Stimulated activated CD8-positive, alpha-beta memory T cell treated with anti-CD3 and anti-CD28 coated beads, Interleukin-15, amount 100 ng/mL, for 4 hours (primary cell): ENCODE data around the gene PCDHGA4.
"Not testable (repeated sequence)": the region's sequence is repeated elsewhere in the genome, so short reads cannot be mapped to it uniquely, and the experiment has no call there.

ENCODE experiments used
- DNase-seq, 2 donors: peaks; one replicate each; pipeline ENCODE4 v3.0.0-alpha.2; 2020; ENCODE audit warnings: low read depth in 2 of 2

The PCDHGA4 gene

GRCh38 chr5:141384471-141385267 is 29.8 kb downstream of the PCDHGA4 start:
- DNase-seq = no peak

DNA sequence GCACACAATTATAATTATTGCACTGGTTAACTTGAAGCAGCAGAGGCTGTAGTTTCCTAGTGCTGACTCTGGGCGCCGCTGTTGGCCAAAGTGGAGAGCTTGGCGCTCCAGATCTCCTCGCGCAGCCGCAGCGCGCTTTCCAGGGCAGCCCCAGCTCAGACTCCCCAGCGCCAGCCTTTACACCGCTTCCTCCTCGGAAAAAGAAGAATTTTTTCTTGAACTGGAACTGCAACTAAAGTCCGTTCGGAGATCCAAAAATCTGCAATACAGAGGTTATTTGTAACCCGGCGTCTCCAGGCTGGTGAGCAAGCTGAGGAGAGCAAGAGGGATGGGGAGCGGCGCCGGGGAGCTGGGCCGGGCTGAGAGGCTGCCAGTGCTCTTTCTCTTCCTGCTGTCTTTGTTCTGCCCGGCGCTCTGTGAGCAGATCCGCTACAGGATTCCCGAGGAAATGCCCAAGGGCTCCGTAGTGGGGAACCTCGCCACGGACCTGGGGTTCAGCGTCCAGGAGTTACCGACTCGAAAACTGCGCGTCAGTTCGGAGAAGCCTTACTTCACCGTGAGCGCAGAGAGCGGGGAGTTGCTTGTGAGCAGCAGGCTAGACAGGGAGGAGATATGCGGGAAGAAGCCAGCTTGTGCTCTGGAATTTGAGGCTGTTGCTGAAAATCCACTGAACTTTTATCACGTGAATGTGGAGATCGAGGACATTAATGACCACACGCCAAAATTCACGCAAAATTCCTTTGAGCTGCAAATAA is 32.9 kb downstream of the PCDHGA4 start, which contains the start of gene PCDHGB4:
PCDHGB4 (plus strand) TSS at position 142 of the 755 bp plus-strand sequence; CDS start at position 329, 187 bp downstream.
- DNase-seq = not testable (repeated sequence)

GRCh38 chr5:141388661-141389060 is 33.8 kb downstream of the PCDHGA4 start:
- DNase-seq = no peak

DNA sequence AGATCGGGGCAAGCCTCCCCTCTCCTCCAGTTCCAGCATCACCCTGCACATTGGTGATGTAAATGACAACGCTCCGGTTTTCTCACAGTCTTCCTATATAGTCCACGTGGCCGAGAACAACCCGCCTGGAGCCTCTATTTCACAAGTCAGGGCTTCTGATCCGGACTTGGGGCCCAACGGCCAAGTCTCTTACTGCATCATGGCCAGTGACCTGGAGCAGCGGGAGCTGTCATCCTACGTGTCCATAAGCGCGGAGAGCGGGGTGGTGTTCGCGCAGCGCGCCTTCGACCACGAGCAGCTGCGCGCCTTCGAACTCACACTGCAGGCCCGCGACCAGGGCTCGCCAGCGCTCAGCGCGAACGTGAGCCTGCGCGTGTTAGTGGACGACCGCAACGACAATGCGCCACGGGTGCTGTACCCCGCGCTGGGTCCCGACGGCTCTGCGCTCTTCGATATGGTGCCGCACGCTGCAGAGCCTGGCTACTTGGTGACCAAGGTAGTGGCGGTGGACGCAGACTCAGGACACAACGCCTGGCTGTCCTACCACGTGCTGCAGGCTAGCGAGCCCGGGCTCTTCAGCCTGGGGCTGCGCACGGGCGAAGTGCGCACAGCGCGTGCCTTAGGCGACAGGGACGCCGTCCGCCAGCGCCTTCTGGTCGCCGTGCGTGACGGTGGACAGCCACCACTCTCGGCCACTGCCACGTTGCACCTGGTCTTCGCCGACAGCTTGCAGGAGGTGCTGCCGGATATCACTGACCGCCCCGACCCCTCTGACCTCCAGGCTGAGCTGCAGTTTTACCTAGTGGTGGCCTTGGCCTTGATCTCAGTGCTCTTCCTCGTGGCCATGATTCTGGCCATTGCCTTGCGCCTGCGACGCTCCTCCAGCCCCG is 34.6 kb downstream of the PCDHGA4 start:
- DNase-seq = no peak

DNA sequence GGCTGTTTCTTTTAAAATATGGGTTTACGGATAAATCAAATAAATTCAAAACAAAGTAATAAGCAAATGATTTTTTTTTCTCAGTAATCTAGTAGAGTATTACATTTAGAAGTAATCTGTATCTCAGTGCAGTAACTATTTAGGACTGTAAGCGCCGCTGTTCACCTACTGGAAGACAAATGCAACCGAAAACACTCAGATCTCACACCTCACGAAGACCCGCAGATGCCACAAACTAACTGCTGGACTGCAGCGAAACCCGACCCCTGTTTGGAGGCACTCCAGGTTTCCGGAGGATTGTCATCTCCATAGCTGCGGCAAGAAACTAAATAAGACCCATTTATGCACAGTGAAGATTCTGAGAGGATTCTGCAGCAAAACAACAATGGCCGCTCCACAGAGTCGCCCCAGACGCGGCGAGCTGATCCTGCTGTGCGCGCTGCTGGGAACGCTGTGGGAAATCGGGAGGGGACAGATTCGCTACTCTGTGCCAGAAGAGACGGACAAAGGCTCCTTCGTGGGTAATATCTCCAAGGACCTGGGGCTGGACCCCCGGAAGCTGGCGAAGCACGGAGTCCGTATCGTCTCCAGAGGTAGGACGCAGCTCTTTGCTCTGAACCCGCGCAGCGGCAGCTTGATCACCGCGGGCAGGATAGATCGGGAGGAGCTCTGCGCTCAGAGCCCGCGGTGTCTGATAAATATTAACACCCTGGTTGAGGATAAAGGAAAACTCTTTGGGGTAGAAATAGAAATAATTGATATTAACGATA is 37.8 kb downstream of the PCDHGA4 start, which contains the start of gene PCDHGA8:
PCDHGA8 (plus strand) TSS at position 205 of the 770 bp plus-strand sequence; CDS start at position 386, 181 bp downstream.
- no peak for DNase-seq

- DNase-seq = no peak
These were observed 38.4 kb downstream of the PCDHGA4 start for GRCh38 chr5:141393267-141393666.

GRCh38 chr5:141394401-141395187 is 39.8 kb downstream of the PCDHGA4 start:
- DNase-seq = not testable (repeated sequence)

- DNase-seq = not testable (repeated sequence)
These were observed 43.1 kb downstream of the PCDHGA4 start, which contains the start of gene PCDHGB5 for GRCh38 chr5:141397756-141398551. TSS of gene PCDHGB5 (plus strand) at chr5:141397947. CDS start at chr5:141398128, 181 bp downstream.

GRCh38 chr5:141398608-141399007 is 43.8 kb downstream of the PCDHGA4 start:
- no peak for DNase-seq

GRCh38 chr5:141399555-141400258 is 44.9 kb downstream of the PCDHGA4 start:
- no peak for DNase-seq

DNA sequence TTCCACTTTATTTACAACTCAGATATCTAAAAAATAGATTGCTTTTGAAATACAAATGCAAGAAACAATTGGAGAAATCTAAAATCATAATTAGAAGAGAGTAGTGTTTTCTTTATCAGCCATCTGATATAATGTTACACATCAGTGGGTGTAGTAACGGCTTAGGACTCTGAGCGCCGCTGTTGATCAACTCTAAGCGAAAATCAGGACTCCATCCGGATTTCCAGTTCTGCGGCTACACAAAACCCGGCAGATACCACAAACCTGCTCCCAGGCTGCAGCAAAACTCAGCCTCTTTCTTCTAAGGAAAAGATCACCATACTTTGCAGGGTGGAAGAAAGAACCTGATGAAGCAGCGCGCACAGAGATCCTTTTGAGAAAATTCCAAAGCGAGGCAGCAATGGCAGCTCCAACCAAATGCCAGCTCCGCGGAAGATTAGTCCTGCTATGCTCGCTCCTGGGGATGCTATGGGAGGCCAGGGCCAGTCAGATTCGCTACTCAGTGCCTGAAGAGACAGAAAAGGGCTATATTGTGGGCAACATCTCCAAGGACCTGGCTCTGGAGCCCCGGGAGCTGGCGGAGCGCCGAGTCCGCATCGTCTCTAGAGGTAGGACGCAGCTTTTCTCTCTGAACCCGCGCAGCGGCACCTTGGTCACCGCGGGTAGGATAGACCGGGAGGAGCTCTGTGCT is 47.9 kb downstream of the PCDHGA4 start, which contains the start of gene PCDHGA9:
PCDHGA9 (plus strand) TSS at position 226 of the 691 bp plus-strand sequence; CDS start at position 401, 175 bp downstream.
- DNase-seq = no peak

- DNase-seq = no peak
These were observed 48.6 kb downstream of the PCDHGA4 start for GRCh38 chr5:141403387-141403786.
